ENCODE data around the gene RB1. TPM values are rescaled to one million over a fixed set of nuclear protein-coding genes. Genes with fewer than 3 reads are reported as not detected.

RB1 gene
- total RNA-seq, 1 donor from 2014 or later: 34.0 TPM

GRCh38 chr13:48508011-48508410 lies 204.5 kb downstream of the RB1 start:
- no peak for DNase-seq (ENCODE audit: low spot score, unreplicated experiment)
- no peak overlapping the region for H3K27ac Mint-ChIP-seq
- H3K4me3 Mint-ChIP-seq (ENCODE audit: low read depth): no peak overlapping the region
- peaks cover 8% of the 10 kb centered on the region for H3K4me1 Mint-ChIP-seq (ENCODE audit: low read depth)
- H3K36me3 Mint-ChIP-seq (ENCODE audit: insufficient read depth): peaks cover 5% of the 10 kb centered on the region
- no peaks in the 10 kb centered on the region for H3K9me3 Mint-ChIP-seq (ENCODE audit: low read depth)
- TF ChIP-seq CTCF (IDR thresholded peaks at IDR 0.05; ENCODE audit: unreplicated experiment): no peak
- H3K27me3 Mint-ChIP-seq: no peaks in the 10 kb centered on the region

- H3K36me3 Mint-ChIP-seq (ENCODE audit: insufficient read depth): peaks cover 10% of the 10 kb centered on the region
- no peak for TF ChIP-seq CTCF (IDR thresholded peaks at IDR 0.05; ENCODE audit: unreplicated experiment)
- H3K9me3 Mint-ChIP-seq (ENCODE audit: low read depth): no peaks in the 10 kb centered on the region
- peaks cover 8% of the 10 kb centered on the region for H3K4me1 Mint-ChIP-seq (ENCODE audit: low read depth)
- no peak overlapping the region for H3K27ac Mint-ChIP-seq
- H3K27me3 Mint-ChIP-seq: no peaks in the 10 kb centered on the region
- H3K4me3 Mint-ChIP-seq (ENCODE audit: low read depth): no peak overlapping the region
- no peak for DNase-seq (ENCODE audit: low spot score, unreplicated experiment)
Observed at GRCh38 chr13:48510698-48511097, 207.1 kb downstream of the RB1 start.

GRCh38 chr13:48511621-48512230 lies 208.2 kb downstream of the RB1 start:
- Mint-ChIP-seq H3K36me3 (ENCODE audit: insufficient read depth) (peaks cover 12% of the 10 kb centered on the region), H3K4me1 (ENCODE audit: low read depth) (peaks cover 3% of the 10 kb centered on the region), H3K27ac (no peak overlapping the region), H3K27me3 (no peaks in the 10 kb centered on the region), H3K9me3 (ENCODE audit: low read depth) (no peaks in the 10 kb centered on the region), H3K4me3 (ENCODE audit: low read depth) (no peak overlapping the region)
- TF ChIP-seq CTCF (IDR thresholded peaks at IDR 0.05; ENCODE audit: unreplicated experiment): no peak
- no peak for DNase-seq (ENCODE audit: low spot score, unreplicated experiment)

GRCh38 chr13:48514793-48515192 lies 211.2 kb downstream of the RB1 start:
- no peak overlapping the region for H3K27ac Mint-ChIP-seq
- H3K36me3 Mint-ChIP-seq (ENCODE audit: insufficient read depth): peaks cover 11% of the 10 kb centered on the region
- no peaks in the 10 kb centered on the region for H3K9me3 Mint-ChIP-seq (ENCODE audit: low read depth)
- H3K27me3 Mint-ChIP-seq: no peaks in the 10 kb centered on the region
- no peak for TF ChIP-seq CTCF (IDR thresholded peaks at IDR 0.05; ENCODE audit: unreplicated experiment)
- H3K4me1 Mint-ChIP-seq (ENCODE audit: low read depth): peaks cover 3% of the 10 kb centered on the region
- no peak overlapping the region for H3K4me3 Mint-ChIP-seq (ENCODE audit: low read depth)
- DNase-seq (ENCODE audit: low spot score, unreplicated experiment): no peak

- Mint-ChIP-seq H3K4me3 (ENCODE audit: low read depth) (no peak overlapping the region), H3K27ac (no peak overlapping the region), H3K27me3 (no peaks in the 10 kb centered on the region), H3K36me3 (ENCODE audit: insufficient read depth) (peaks cover 11% of the 10 kb centered on the region), H3K9me3 (ENCODE audit: low read depth) (no peaks in the 10 kb centered on the region), H3K4me1 (ENCODE audit: low read depth) (peaks cover 3% of the 10 kb centered on the region)
- no peak for TF ChIP-seq CTCF (IDR thresholded peaks at IDR 0.05; ENCODE audit: unreplicated experiment)
- no peak for DNase-seq (ENCODE audit: low spot score, unreplicated experiment)
Observed at GRCh38 chr13:48515732-48516131, 212.2 kb downstream of the RB1 start.
